Measurements from ENCODE around the gene ASPG.

ASPG gene

DNA sequence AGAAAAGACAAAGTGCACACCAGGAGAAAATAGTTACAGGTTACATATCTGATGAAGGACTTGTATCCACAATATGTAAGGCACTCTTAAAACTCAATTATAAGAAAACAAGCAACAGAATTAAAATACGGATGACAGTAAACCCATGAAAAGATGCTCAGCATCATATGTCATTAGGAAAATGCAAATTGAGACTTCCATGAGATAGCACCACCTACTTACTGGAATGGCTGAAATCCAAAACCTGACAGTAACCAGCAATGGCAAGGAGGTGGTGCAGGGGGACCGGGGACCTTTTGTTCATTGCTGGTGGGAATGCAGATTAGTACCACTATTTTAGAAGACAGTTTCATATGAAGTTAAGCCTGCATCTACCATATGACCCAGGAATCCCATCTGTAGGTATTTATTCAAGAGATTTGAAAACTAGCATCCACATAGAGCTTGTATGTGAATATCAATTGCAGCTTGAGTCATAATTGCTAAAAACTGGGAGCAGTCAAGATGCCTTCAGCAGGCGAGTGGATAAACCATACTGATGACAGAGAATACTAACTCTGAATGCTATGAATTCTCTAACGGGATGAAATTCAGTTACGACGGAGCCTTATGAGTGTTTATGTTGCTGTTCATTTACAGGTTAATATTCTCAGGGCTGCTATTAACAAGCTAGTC lies 43.9 kb upstream of the ASPG start:
- DNase-seq (ENCODE audit: low read depth), result no peak
- H3K4me3 ChIP-seq (ENCODE audit: low read depth, low read length), result no peak overlapping the region
- TF ChIP-seq, protein P1, sequence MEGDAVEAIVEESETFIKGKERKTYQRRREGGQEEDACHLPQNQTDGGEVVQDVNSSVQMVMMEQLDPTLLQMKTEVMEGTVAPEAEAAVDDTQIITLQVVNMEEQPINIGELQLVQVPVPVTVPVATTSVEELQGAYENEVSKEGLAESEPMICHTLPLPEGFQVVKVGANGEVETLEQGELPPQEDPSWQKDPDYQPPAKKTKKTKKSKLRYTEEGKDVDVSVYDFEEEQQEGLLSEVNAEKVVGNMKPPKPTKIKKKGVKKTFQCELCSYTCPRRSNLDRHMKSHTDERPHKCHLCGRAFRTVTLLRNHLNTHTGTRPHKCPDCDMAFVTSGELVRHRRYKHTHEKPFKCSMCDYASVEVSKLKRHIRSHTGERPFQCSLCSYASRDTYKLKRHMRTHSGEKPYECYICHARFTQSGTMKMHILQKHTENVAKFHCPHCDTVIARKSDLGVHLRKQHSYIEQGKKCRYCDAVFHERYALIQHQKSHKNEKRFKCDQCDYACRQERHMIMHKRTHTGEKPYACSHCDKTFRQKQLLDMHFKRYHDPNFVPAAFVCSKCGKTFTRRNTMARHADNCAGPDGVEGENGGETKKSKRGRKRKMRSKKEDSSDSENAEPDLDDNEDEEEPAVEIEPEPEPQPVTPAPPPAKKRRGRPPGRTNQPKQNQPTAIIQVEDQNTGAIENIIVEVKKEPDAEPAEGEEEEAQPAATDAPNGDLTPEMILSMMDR (IDR thresholded peaks at IDR 0.05; ENCODE audit: insufficient read depth, low read depth, low read length, missing control alignments), result no peak

DNA sequence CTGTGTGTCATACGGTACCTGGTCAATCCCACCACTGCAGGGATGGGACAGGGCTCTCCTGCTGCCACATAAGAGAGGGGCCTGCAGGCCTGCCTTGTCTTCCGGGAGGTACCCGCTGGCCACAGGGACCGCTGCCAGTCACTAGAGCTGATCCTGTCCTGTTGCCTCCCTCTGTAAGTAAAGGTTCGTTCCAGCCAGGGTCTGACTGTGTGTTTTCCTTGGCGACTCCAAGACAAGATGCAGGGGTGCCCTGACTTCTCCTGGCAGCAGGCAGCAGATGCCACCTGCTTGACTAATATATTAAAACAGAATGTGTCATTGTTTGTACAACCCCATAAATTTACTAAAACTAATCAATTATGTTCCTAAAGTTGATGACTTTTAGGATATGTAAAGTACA lies 41.5 kb upstream of the ASPG start:
- TF ChIP-seq, protein P1 (IDR thresholded peaks at IDR 0.05; ENCODE audit: insufficient read depth, low read depth, low read length, missing control alignments), result no peak
- H3K4me3 ChIP-seq (ENCODE audit: low read depth, low read length), result no peak overlapping the region
- no peak for DNase-seq (ENCODE audit: low read depth)

DNA sequence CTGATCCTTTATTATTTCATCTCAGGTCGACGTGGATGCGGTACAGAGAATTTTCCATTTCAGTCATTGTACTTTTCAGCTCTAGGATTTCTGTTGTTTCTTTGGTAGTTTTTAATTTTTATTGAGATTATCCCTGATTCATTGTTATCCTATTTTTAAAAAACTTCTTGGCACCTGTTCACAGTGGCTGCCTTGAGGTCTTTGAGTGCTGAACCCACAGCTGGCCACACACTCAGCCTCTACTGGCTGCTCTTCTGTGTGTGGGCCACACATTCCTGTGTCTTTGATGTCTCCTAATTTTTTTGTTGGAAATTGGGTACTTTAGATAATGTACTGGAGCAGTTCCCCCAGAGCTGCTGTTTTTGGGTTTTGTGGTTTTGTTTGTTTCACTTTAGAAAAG lies 37.7 kb upstream of the ASPG start:
- TF ChIP-seq, protein P1 (IDR thresholded peaks at IDR 0.05; ENCODE audit: insufficient read depth, low read depth, low read length, missing control alignments), result no peak
- DNase-seq (ENCODE audit: low read depth), result no peak

DNA sequence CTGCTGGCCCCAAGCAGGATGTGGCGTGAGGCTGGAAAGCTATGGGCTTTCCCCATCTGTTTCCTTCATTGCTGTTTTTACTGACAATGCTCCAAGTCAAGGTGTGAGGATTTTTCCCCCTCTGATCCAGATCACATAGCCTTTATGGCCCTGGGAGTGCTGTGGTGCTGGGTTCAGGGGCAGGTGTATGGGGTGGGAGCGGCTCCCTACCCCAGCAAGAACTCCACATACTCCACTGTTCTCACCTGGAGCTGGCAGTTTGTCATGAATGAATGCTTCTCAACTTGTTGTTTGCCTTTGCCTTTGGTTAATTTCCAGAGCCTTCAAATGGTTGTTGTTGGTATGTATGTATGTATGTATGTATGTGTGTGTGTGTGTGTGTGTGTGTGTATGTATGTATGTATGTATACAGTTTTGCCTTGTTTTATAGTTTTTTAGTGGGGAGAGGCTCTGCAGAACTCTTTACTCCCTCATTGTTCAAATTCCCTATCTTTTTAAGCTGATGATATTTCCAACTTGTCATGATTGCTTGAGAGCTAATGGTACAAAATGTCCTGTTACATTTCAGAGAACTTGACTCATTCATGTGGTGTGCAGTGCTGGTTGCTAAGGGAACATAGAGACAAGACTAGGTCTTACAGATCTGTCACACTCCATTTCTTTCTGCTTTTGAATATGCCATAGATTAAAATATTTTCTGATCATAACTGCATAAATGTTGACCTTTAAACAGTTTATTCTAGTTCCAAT lies 36.6 kb upstream of the ASPG start:
- TF ChIP-seq, protein P1 (IDR thresholded peaks at IDR 0.05; ENCODE audit: insufficient read depth, low read depth, low read length, missing control alignments), result no peak
- H3K4me3 ChIP-seq (ENCODE audit: low read depth, low read length), result no peak overlapping the region
- DNase-seq (ENCODE audit: low read depth), result peak; percentile 37

More for the DNA sequence above, 37.7 kb upstream of the ASPG start:
- no peak overlapping the region for H3K4me3 ChIP-seq (ENCODE audit: low read depth, low read length)

DNA sequence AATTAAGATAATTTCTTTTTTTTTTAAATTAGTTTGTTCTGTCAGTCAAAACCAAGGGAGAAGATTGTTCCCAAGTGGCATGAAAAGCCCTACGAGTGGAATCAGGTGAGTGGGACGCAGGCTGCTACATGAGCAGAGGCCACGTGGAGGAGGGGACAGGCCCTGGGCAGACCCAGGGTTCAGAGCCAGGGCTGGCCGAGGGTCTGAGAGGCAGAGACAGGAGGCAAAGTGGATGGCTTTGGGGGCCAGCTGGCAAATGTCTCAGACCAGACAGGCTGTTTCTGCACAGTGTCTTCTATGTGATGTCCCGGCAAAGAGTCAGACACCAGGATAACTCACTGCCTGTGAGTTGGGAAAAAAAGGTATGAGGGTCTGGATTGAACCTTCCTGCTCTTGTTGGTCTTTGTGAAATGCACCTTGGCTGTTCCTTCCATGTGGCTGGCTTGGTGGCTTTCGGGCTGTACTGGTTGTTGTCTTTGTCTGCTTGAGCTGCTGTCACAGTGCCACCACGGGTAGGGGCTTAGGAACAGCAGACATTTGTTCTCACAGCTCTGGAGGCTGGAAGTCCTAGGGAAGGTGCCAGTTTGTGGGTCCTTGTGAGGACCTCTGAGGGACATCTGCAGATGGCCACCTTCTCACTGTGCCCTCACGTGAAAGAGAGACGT lies 35.8 kb upstream of the ASPG start:
- no peak overlapping the region for H3K4me3 ChIP-seq (ENCODE audit: low read depth, low read length)
- no peak for DNase-seq (ENCODE audit: low read depth)
- TF ChIP-seq, protein P1 (IDR thresholded peaks at IDR 0.05; ENCODE audit: insufficient read depth, low read depth, low read length, missing control alignments), result no peak

DNA sequence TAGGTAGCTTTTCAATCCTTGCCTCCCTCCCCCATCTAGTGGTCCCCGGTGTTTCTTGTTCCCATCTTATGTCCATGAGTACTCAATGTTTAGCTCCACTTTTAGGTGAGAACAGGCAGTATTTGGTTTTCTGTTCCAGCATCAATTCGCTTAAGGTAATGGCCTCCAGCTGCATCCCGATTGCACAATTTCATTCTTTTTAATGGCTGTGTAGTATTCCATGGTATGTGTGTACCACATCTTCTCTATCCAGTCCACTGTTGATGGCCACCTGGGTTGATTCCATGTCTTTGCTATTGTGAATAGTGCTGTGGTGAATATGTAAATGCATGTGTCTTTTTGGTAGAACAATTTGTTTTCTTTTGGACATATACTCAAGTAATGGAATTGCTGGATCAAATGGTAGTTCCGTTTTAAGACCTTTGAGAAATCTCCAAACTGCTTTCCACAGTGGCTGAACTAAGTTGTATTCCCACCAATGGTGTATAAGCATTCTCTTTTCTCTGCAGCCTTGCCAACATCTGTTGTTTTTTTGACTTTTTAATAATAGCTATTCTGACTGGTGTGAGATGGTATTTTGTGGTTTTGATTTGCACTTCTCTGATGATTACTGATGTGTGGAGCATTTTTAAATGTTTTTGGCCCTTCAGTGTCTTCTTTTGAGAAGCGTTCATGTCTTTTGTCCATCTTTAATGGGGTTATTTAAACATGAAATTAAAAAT lies 34.2 kb upstream of the ASPG start:
- H3K4me3 ChIP-seq (ENCODE audit: low read depth, low read length), result no peak overlapping the region

More for the DNA sequence above, 34.2 kb upstream of the ASPG start:
- DNase-seq (ENCODE audit: low read depth), result no peak
- TF ChIP-seq, protein P1 (IDR thresholded peaks at IDR 0.05; ENCODE audit: insufficient read depth, low read depth, low read length, missing control alignments), result no peak

All from GM12865 (cell line).